HEK293 (cell line): ENCODE measurements around the gene TCEA2.

Source experiments
- CTCF ChIA-PET: fragments of 350-600 bp; formaldehyde crosslinking; extraction: SDS; loops from one replicate; lab custom pipeline; 2021; ENCODE audit warnings: antibody characterized with exemption; lab: Yijun Ruan, JAX
- POLR2A ChIA-PET: fragments of 300-600 bp; formaldehyde crosslinking; extraction: SDS; loops from one replicate; lab custom pipeline; 2020; ENCODE audit warnings: antibody characterized with exemption, inconsistent platforms; lab: Yijun Ruan, JAX
- H3K27ac ChIP-seq: fragments of 200-500 bp; sonication (Bioruptor generic); 2 replicates; pipeline ENCODE4 v1.5.1; 2014; ENCODE audit warnings: low read depth, low read length, control low read depth, inconsistent platforms; ENCODE audit errors: extremely low read depth
- H3K36me3 ChIP-seq, 2 experiments: fragments of 200-500 bp in 1 of 2; sonication (Bioruptor generic) in 1 of 2; 1 replicate in 1 of 2; 2 replicates in 1 of 2; pipeline ENCODE4 v1.5.1; 2014 to 2017; ENCODE audit warnings: inconsistent platforms in 2 of 2, low read length in 2 of 2; ENCODE audit not compliant: control insufficient read depth in 2 of 2, insufficient read depth in 1 of 2
- H3K4me1 ChIP-seq: fragments of 200-500 bp; sonication (Bioruptor generic); 2 replicates; pipeline ENCODE4 v1.5.1; 2014; ENCODE audit warnings: mild to moderate bottlenecking, low read length, inconsistent platforms; ENCODE audit not compliant: control insufficient read depth, insufficient read depth
- H3K4me3 ChIP-seq: 2 replicates; pipeline ENCODE4 v1.5.1; 2011; ENCODE audit warnings: low read depth, mild to moderate bottlenecking, control low read depth, low read length, moderate library complexity
- H3K9me3 ChIP-seq: fragments of 200-500 bp; sonication (Bioruptor generic); 2 replicates; pipeline ENCODE4 v1.5.1; 2014; ENCODE audit warnings: low read depth, low read length, inconsistent platforms; ENCODE audit not compliant: control insufficient read depth, insufficient read depth
- BCL11A ChIP-seq: fragments of 450-650 bp; formaldehyde crosslinking; IDR thresholded peaks from 2 replicates; pipeline ENCODE4 v1.5.1; 2016; ENCODE audit warnings: low read depth, missing biosample characterization, missing genetic modification characterization
- CTCF ChIP-seq: fragments of 450-650 bp; formaldehyde crosslinking; IDR thresholded peaks from 2 replicates; pipeline ENCODE4 v1.5.1; 2016; ENCODE audit warnings: missing biosample characterization, missing genetic modification characterization
- GLIS1 ChIP-seq: fragments of 450-650 bp; formaldehyde crosslinking; IDR thresholded peaks from 2 replicates; pipeline ENCODE4 v1.5.1; 2016; ENCODE audit warnings: missing biosample characterization, missing genetic modification characterization
- GLIS2 ChIP-seq: fragments of 450-650 bp; formaldehyde crosslinking; IDR thresholded peaks from 2 replicates; pipeline ENCODE4 v1.5.1; 2016; ENCODE audit warnings: missing biosample characterization, missing genetic modification characterization
- HIC1 ChIP-seq: fragments of 450-650 bp; formaldehyde crosslinking; IDR thresholded peaks from 2 replicates; pipeline ENCODE4 v1.5.1; 2016; ENCODE audit warnings: missing biosample characterization, missing genetic modification characterization
- KLF17 ChIP-seq: fragments of 450-650 bp; formaldehyde crosslinking; IDR thresholded peaks from 2 replicates; pipeline ENCODE4 v1.5.1; 2016; ENCODE audit warnings: missing biosample characterization, missing genetic modification characterization
- KLF8 ChIP-seq: fragments of 450-650 bp; formaldehyde crosslinking; IDR thresholded peaks from 2 replicates; pipeline ENCODE4 v1.5.1; 2016; ENCODE audit warnings: missing biosample characterization, missing genetic modification characterization
- OVOL3 ChIP-seq: fragments of 450-650 bp; formaldehyde crosslinking; IDR thresholded peaks from 2 replicates; pipeline ENCODE4 v1.5.1; 2016; ENCODE audit warnings: missing biosample characterization, missing genetic modification characterization
- PRDM6 ChIP-seq: fragments of 450-650 bp; formaldehyde crosslinking; IDR thresholded peaks from 2 replicates; pipeline ENCODE4 v1.5.1; 2017; ENCODE audit warnings: missing biosample characterization, missing genetic modification characterization
- SETDB1 ChIP-seq: IDR thresholded peaks from one replicate; pipeline ENCODE4 v1.6.1; 2017; ENCODE audit warnings: mild to moderate bottlenecking, low read length, moderate library complexity, mixed read lengths; ENCODE audit not compliant: insufficient read length
- ZBTB44 ChIP-seq: fragments of 450-650 bp; IDR thresholded peaks from 2 replicates; pipeline ENCODE4 v1.5.1; 2018; ENCODE audit warnings: missing biosample characterization, mild to moderate bottlenecking, missing genetic modification characterization
- ZBTB49 ChIP-seq: fragments of 450-650 bp; formaldehyde crosslinking; IDR thresholded peaks from 2 replicates; pipeline ENCODE4 v1.5.1; 2016; ENCODE audit warnings: missing biosample characterization, missing genetic modification characterization, low read depth
- ZIC2 ChIP-seq: fragments of 450-650 bp; formaldehyde crosslinking; IDR thresholded peaks from 2 replicates; pipeline ENCODE4 v1.5.1; 2016; ENCODE audit warnings: missing biosample characterization, missing genetic modification characterization
- ZNF10 ChIP-seq: fragments of 450-650 bp; formaldehyde crosslinking; IDR thresholded peaks from 2 replicates; pipeline ENCODE4 v1.5.1; 2017; ENCODE audit warnings: missing biosample characterization, missing genetic modification characterization
- ZNF174 ChIP-seq: fragments of 450-650 bp; formaldehyde crosslinking; IDR thresholded peaks from 2 replicates; pipeline ENCODE4 v1.5.0; 2017; ENCODE audit warnings: missing biosample characterization, mild to moderate bottlenecking, missing genetic modification characterization
- ZNF248 ChIP-seq: fragments of 450-650 bp; formaldehyde crosslinking; IDR thresholded peaks from 2 replicates; pipeline ENCODE4 v1.5.1; 2017; ENCODE audit warnings: missing biosample characterization, missing genetic modification characterization
- ZNF341 ChIP-seq: fragments of 450-650 bp; formaldehyde crosslinking; IDR thresholded peaks from 2 replicates; pipeline ENCODE4; 2016; ENCODE audit warnings: low read depth, missing biosample characterization, missing genetic modification characterization
- ZNF549 ChIP-seq: fragments of 450-650 bp; IDR thresholded peaks from 2 replicates; pipeline ENCODE4 v1.5.1; 2018; ENCODE audit warnings: missing biosample characterization, missing genetic modification characterization, mild to moderate bottlenecking, inconsistent platforms, moderate library complexity
- ZNF610 ChIP-seq: fragments of 450-650 bp; formaldehyde crosslinking; IDR thresholded peaks from 2 replicates; pipeline ENCODE4 v1.5.1; 2016; ENCODE audit warnings: missing biosample characterization, missing genetic modification characterization, borderline replicate concordance
- ZNF629 ChIP-seq: fragments of 450-650 bp; formaldehyde crosslinking; IDR thresholded peaks from 2 replicates; pipeline ENCODE4 v1.5.1; 2017; ENCODE audit warnings: missing biosample characterization, missing genetic modification characterization
- ZNF639 ChIP-seq: fragments of 450-650 bp; formaldehyde crosslinking; IDR thresholded peaks from 2 replicates; pipeline ENCODE4 v1.5.1; 2016; ENCODE audit warnings: missing biosample characterization, missing genetic modification characterization
- ZSCAN16 ChIP-seq: fragments of 450-650 bp; formaldehyde crosslinking; IDR thresholded peaks from 2 replicates; pipeline ENCODE4 v1.5.1; 2016; ENCODE audit warnings: missing biosample characterization, missing genetic modification characterization
- ZSCAN23 ChIP-seq: fragments of 450-650 bp; formaldehyde crosslinking; IDR thresholded peaks from 2 replicates; pipeline ENCODE4 v1.5.1; 2016; ENCODE audit warnings: missing biosample characterization, missing genetic modification characterization
- ZSCAN30 ChIP-seq: fragments of 450-650 bp; IDR thresholded peaks from 2 replicates; pipeline ENCODE4 v1.5.1; 2018; ENCODE audit warnings: missing biosample characterization, mild to moderate bottlenecking, missing genetic modification characterization, moderate library complexity

The TCEA2 gene

GRCh38 chr20:64030371-64031134 lies 32.4 kb upstream of the TCEA2 start:
- Histone ChIP-seq H3K4me3 (no peak overlapping the region), H3K9me3 (no peaks in the 10 kb centered on the region), H3K27ac (peak overlapping the region; percentile 49; the same call in 1 of the 2 replicates), H3K36me3 (peaks cover 0 to 91% of the 10 kb centered on the region in 2 experiments; a peak in 2 of 3 replicates), H3K4me1 (peaks cover 12% of the 10 kb centered on the region)
- ChIA-PET POLR2A (interaction anchor here (0.6 to 0.7 kb wide), 2 partner anchors 88 to 268 kb away, joined by 4 to 7 read pairs; no protein-coding TSS in a partner anchor), CTCF (interaction anchor here (2.3 kb wide), 1 partner anchor 9 kb away, joined by 9 read pairs; no protein-coding TSS in a partner anchor)
- TF ChIP-seq ZSCAN16 (tag by site-specific recombination), result no peak
- TF ChIP-seq OVOL3 (tag by site-specific recombination), result peak; percentile 88
- TF ChIP-seq ZIC2, result peak; percentile 81
- TF ChIP-seq ZSCAN23 (tag by site-specific recombination), result peak; percentile 92; the same call in 1 of the 2 replicates
- TF ChIP-seq GLIS1 (tag by site-specific recombination), result peak; percentile 99
- TF ChIP-seq ZBTB44, result 0 out of 2 replicates have a peak, but pooled peaks have one; percentile 29
- peak; percentile 65 for TF ChIP-seq ZNF629
- TF ChIP-seq ZNF639 (tag by site-specific recombination), result 0 out of 2 replicates have a peak, but pooled peaks have one; percentile 44
- no peak for TF ChIP-seq ZNF549 (tag by site-specific recombination)
- TF ChIP-seq HIC1 (tag by site-specific recombination), result no peak
- TF ChIP-seq KLF8 (tag by site-specific recombination), result peak; percentile 88
- 0 out of 2 replicates have a peak, but pooled peaks have one; percentile 35 for TF ChIP-seq ZSCAN30 (tag by site-specific recombination)
- peak; percentile 51 for TF ChIP-seq GLIS2 (tag by site-specific recombination)
- TF ChIP-seq SETDB1, result no peak
- TF ChIP-seq ZNF341 (tag by site-specific recombination), result peak; percentile 66
- TF ChIP-seq ZNF248 (tag by site-specific recombination), result no peak
- TF ChIP-seq ZNF10 (tag by site-specific recombination), result peak; percentile 32; the same call in 1 of the 2 replicates
- peak; percentile 87 for TF ChIP-seq ZBTB49 (tag by site-specific recombination)
- no peak for TF ChIP-seq ZNF174 (tag by site-specific recombination)
- TF ChIP-seq PRDM6 (tag by site-specific recombination), result peak; percentile 96
- TF ChIP-seq KLF17, result peak; percentile 100
- peak; percentile 55; the same call in 1 of the 2 replicates for TF ChIP-seq CTCF (tag by site-specific recombination)
- TF ChIP-seq ZNF610 (tag by site-specific recombination), result peak; percentile 89; the same call in 1 of the 2 replicates
- 0 out of 2 replicates have a peak, but pooled peaks have one; percentile 28 for TF ChIP-seq BCL11A (tag by site-specific recombination)
